HG03565 (cell line): ENCODE data around the gene ZNF783.

Experiments
- ATAC-seq: cut with Tn5 transposase; IDR thresholded peaks from one replicate; pipeline ENCODE4 v1.9.1; 2021; ENCODE audit warnings: mild to moderate bottlenecking, moderate library complexity; ENCODE audit not compliant: unreplicated experiment

Gene ZNF783

GRCh38 chr7:149280151-149280550, 18.2 kb downstream of the ZNF783 start:
- no peak for ATAC-seq

GRCh38 chr7:149280661-149281507, 18.9 kb downstream of the ZNF783 start:
- ATAC-seq, result no peak

GRCh38 chr7:149281508-149282330, 19.7 kb downstream of the ZNF783 start:
- ATAC-seq, result no peak

GRCh38 chr7:149282331-149282655, 20.3 kb downstream of the ZNF783 start:
- ATAC-seq, result no peak

- ATAC-seq, result no peak
These were observed 21.3 kb downstream of the ZNF783 start for GRCh38 chr7:149283321-149283720.

- ATAC-seq, result no peak
These were observed 22.3 kb downstream of the ZNF783 start for GRCh38 chr7:149284343-149284742.

- ATAC-seq, result peak; percentile 96
These were observed 23.0 kb downstream of the ZNF783 start for GRCh38 chr7:149284850-149285585.

- no peak for ATAC-seq
These were observed 23.6 kb downstream of the ZNF783 start for GRCh38 chr7:149285603-149286002.

- ATAC-seq, result no peak
These were observed 24.9 kb downstream of the ZNF783 start for GRCh38 chr7:149286811-149287400.

- no peak for ATAC-seq
These were observed 25.6 kb downstream of the ZNF783 start for GRCh38 chr7:149287622-149288021.

GRCh38 chr7:149289262-149289661, 27.3 kb downstream of the ZNF783 start:
- no peak for ATAC-seq

GRCh38 chr7:149289856-149290255, 27.9 kb downstream of the ZNF783 start:
- ATAC-seq, result no peak

- no peak for ATAC-seq
These were observed 29.2 kb downstream of the ZNF783 start for GRCh38 chr7:149291036-149291780.

- ATAC-seq, result no peak
These were observed 29.9 kb downstream of the ZNF783 start for GRCh38 chr7:149291781-149292461.

- no peak for ATAC-seq
These were observed 30.4 kb downstream of the ZNF783 start for GRCh38 chr7:149292462-149292823.

- no peak for ATAC-seq
These were observed 31.3 kb downstream of the ZNF783 start for GRCh38 chr7:149293338-149293737.

- no peak for ATAC-seq
These were observed 32.1 kb downstream of the ZNF783 start for GRCh38 chr7:149293946-149294633.

GRCh38 chr7:149294634-149295480, 32.9 kb downstream of the ZNF783 start:
- no peak for ATAC-seq
